ENCODE data around the gene PAQR3. TPM values are rescaled to one million over a fixed set of nuclear protein-coding genes. Genes with fewer than 3 reads are reported as not detected.
A peak's percentile ranks its signal among the peaks of the same experiment; 100 is the strongest.

Gene PAQR3
- 33.4 TPM for polyA plus RNA-seq (2013, experiment 1 of 2)
- polyA plus RNA-seq (2013, experiment 2 of 2) = 33.5 TPM

DNA sequence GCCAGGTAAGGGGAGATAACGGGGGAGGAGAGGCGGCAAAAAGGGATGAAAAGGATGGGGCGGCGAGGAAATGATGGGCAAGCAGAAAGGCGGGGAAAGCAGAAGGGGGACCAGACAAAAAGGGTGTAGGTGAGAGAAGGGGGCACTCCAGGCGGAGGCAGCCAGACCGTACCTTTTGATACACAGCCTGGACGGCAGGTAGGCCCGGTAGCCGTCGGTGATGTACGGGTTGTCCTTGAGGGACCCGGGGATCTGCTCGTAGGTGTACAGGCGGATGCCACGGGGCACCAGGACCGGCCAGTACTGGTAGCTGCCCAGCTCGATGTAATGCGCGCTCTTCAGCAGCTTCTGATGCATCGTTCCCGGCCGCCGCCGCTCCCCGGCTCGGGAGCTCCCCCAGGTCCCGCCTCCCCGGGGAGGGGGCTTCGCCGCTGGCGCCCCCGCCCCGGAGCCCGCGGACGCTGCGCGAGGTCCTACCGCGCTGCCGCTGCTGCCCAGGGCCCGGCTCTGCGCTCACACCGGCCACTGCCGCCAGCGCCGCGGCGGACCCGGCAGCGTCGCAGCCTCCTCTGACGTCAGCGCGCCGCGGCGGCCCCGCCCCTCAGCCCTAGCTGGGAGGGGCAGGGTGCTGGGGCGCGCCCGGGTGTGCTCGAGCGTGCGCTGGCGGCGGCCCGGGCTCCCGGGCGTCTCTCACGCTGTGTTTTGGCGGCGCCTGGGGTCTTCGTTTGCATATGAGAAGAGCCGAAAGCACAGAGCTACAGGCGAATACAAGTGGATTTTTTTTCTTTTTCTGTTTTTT lies at the start of gene PAQR3:
Gene PAQR3 (minus strand): TSS at position 571 of the 799 bp plus-strand sequence. CDS start 214 bp downstream, at position 357.
- H2AFZ ChIP-seq (ENCODE audit: low read length) = peak within 1 kb of the TSS; percentile 98
- DNase-seq (ENCODE audit: low spot score) = peak; percentile 82
- H3K14ac ChIP-seq (ENCODE audit: low read length) = peak within 1 kb of the TSS; percentile 60
- H3K9ac ChIP-seq (ENCODE audit: low read depth, low read length, poor library complexity) = peak within 1 kb of the TSS; percentile 92
- peak within 1 kb of the TSS; percentile 69 for H3K23ac ChIP-seq (ENCODE audit: low read depth, low read length, poor library complexity)
- no peak within 1 kb of the TSS for H4K8ac ChIP-seq (ENCODE audit: low read depth, low read length)
- peak within 1 kb of the TSS; percentile 87 to 99 for H3K4me3 ChIP-seq (ENCODE audit: low read length in 2 of 2)
- H3K4me2 ChIP-seq (ENCODE audit: insufficient read depth, low read length, poor library complexity, severe bottlenecking) = peak within 1 kb of the TSS; percentile 82
- H2BK120ac ChIP-seq (ENCODE audit: low read depth, low read length) = no peak within 1 kb of the TSS
- no peak within 1 kb of the TSS for H2AK5ac ChIP-seq (ENCODE audit: low read depth, low read length)
- H3K4ac ChIP-seq (ENCODE audit: low read length) = no peak within 1 kb of the TSS
- peak within 1 kb of the TSS; percentile 91 for H3K18ac ChIP-seq (ENCODE audit: low read length)
- H3K4me1 ChIP-seq (ENCODE audit: control insufficient read depth in 2 of 2, insufficient read depth in 1 of 2, low read depth in 1 of 2, low read length in 2 of 2) = peaks cover 2 to 4% of the 10 kb centered on the region in 2 donors
- no peak within 1 kb of the TSS for H3K27ac ChIP-seq (replicated peaks; ENCODE audit: low read length)
- H3K79me1 ChIP-seq (ENCODE audit: low read depth, low read length) = no peaks in the 10 kb centered on the region
- H2BK5ac ChIP-seq (ENCODE audit: low read length) = peak within 1 kb of the TSS; percentile 31
- H3K36me3 ChIP-seq (replicated peaks in 1 of 2; ENCODE audit: control insufficient read depth in 2 of 2, insufficient read depth in 2 of 2, low read length in 2 of 2) = peaks cover 0 to 14% of the 10 kb centered on the region in 2 donors
- peak within 1 kb of the TSS; percentile 72 for H2BK15ac ChIP-seq (ENCODE audit: low read length)
- H3K9me3 ChIP-seq (replicated peaks in 1 of 2; ENCODE audit: control insufficient read depth in 2 of 2, insufficient read depth in 1 of 2, low read depth in 1 of 2, low read length in 2 of 2) = peaks cover 0 to 2% of the 10 kb centered on the region in 2 donors
- H2BK12ac ChIP-seq (ENCODE audit: low read length) = no peak within 1 kb of the TSS
- peaks cover 0 to 5% (median 0%) of the 10 kb centered on the region in 3 experiments for H3K27me3 ChIP-seq (ENCODE audit: control insufficient read depth in 3 of 3, insufficient read depth in 3 of 3, low read depth in 1 of 3, low read length in 3 of 3)
- WGBS, 2 donors (ENCODE audit: extremely low coverage in 2 of 2, insufficient read length in 2 of 2, insufficient replicate concordance in 1 of 2) = no CpG with 5 or more reads among the region's 77 CpGs
- no peak within 1 kb of the TSS for H4K91ac ChIP-seq (ENCODE audit: low read depth, low read length, poor library complexity)

DNA sequence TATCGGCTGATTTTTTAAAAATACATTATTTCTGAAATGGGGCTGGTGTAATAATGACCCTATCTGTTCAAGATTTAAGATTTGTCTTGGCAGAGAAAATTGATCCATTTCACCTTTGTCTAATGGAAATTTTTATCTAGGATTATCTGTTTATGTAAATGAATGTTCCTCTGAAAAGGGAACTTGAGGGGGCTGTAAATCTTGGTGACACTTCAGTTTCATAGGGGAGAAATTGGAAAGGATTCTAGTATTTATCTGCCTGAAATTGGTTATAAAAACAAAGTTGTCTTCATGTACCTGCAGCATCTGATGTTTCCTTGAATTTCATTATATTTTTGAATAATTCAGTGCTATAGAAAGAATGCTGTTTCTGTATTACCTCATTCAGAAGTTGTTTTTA lies 48.4 kb upstream of the PAQR3 start:
- Histone ChIP-seq H2BK12ac (ENCODE audit: low read length) (no peak overlapping the region), H3K14ac (ENCODE audit: low read length) (no peak overlapping the region), H2BK5ac (ENCODE audit: low read length) (no peak overlapping the region), H3K36me3 (replicated peaks in 1 of 2; ENCODE audit: control insufficient read depth in 2 of 2, insufficient read depth in 2 of 2, low read length in 2 of 2) (no peaks in the 10 kb centered on the region), H4K91ac (ENCODE audit: low read depth, low read length, poor library complexity) (no peak overlapping the region), H3K23ac (ENCODE audit: low read depth, low read length, poor library complexity) (no peak overlapping the region), H3K4me1 (ENCODE audit: control insufficient read depth in 2 of 2, insufficient read depth in 1 of 2, low read depth in 1 of 2, low read length in 2 of 2) (no peaks in the 10 kb centered on the region), H3K4ac (ENCODE audit: low read length) (no peak overlapping the region), H2BK120ac (ENCODE audit: low read depth, low read length) (no peak overlapping the region), H3K27me3 (ENCODE audit: control insufficient read depth in 3 of 3, insufficient read depth in 3 of 3, low read depth in 1 of 3, low read length in 3 of 3) (no peaks in the 10 kb centered on the region), H3K4me3 (ENCODE audit: low read length in 2 of 2) (no peak overlapping the region), H3K9ac (ENCODE audit: low read depth, low read length, poor library complexity) (no peak overlapping the region), H3K27ac (replicated peaks; ENCODE audit: low read length) (no peak overlapping the region), H3K79me1 (ENCODE audit: low read depth, low read length) (no peaks in the 10 kb centered on the region), H3K18ac (ENCODE audit: low read length) (no peak overlapping the region), H3K9me3 (replicated peaks in 1 of 2; ENCODE audit: control insufficient read depth in 2 of 2, insufficient read depth in 1 of 2, low read depth in 1 of 2, low read length in 2 of 2) (peaks cover 2 to 3% of the 10 kb centered on the region in 2 donors), H2AFZ (ENCODE audit: low read length) (no peak overlapping the region), H2AK5ac (ENCODE audit: low read depth, low read length) (no peak overlapping the region), H3K4me2 (ENCODE audit: insufficient read depth, low read length, poor library complexity, severe bottlenecking) (no peak overlapping the region), H4K8ac (ENCODE audit: low read depth, low read length) (no peak overlapping the region), H2BK15ac (ENCODE audit: low read length) (no peak overlapping the region)
- DNase-seq (ENCODE audit: low spot score) = no peak
- WGBS, 2 donors (ENCODE audit: extremely low coverage in 2 of 2, insufficient read length in 2 of 2, insufficient replicate concordance in 1 of 2) = no CpG with 5 or more reads among the region's 1 CpG

DNA sequence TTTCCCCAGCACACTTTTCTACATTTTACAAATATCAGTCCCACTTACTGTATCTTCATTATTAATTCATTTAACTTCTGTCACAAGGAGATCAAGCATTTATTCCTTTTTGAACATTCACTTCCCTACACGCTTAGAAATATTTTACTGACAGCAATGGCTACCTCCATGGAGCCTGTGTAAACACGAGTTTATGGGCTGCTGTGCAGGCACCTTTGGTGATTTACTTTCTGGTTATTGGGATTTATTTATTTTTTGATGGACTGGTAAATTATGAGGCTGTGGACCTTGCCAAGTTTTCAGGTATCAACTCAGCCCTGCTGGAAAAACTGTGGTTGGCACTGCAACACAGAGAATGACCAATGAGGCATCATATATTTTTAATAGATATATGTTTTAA lies 45.4 kb upstream of the PAQR3 start:
- no peak overlapping the region for H3K23ac ChIP-seq (ENCODE audit: low read depth, low read length, poor library complexity)
- H4K8ac ChIP-seq (ENCODE audit: low read depth, low read length) = no peak overlapping the region
- no peak overlapping the region for H2AK5ac ChIP-seq (ENCODE audit: low read depth, low read length)
- H4K91ac ChIP-seq (ENCODE audit: low read depth, low read length, poor library complexity) = no peak overlapping the region
- H2BK15ac ChIP-seq (ENCODE audit: low read length) = no peak overlapping the region
- H2AFZ ChIP-seq (ENCODE audit: low read length) = no peak overlapping the region
- no peaks in the 10 kb centered on the region for H3K36me3 ChIP-seq (replicated peaks in 1 of 2; ENCODE audit: control insufficient read depth in 2 of 2, insufficient read depth in 2 of 2, low read length in 2 of 2)
- H3K4me3 ChIP-seq (ENCODE audit: low read length in 2 of 2) = no peak overlapping the region
- no peak overlapping the region for H3K4ac ChIP-seq (ENCODE audit: low read length)
- H3K4me1 ChIP-seq (ENCODE audit: control insufficient read depth in 2 of 2, insufficient read depth in 1 of 2, low read depth in 1 of 2, low read length in 2 of 2) = no peaks in the 10 kb centered on the region
- H3K9ac ChIP-seq (ENCODE audit: low read depth, low read length, poor library complexity) = no peak overlapping the region
- no CpG with 5 or more reads among the region's 2 CpGs for WGBS, 2 donors (ENCODE audit: extremely low coverage in 2 of 2, insufficient read length in 2 of 2, insufficient replicate concordance in 1 of 2)
- H3K79me1 ChIP-seq (ENCODE audit: low read depth, low read length) = no peaks in the 10 kb centered on the region
- no peak overlapping the region for H3K27ac ChIP-seq (replicated peaks; ENCODE audit: low read length)
- H3K14ac ChIP-seq (ENCODE audit: low read length) = no peak overlapping the region
- H2BK120ac ChIP-seq (ENCODE audit: low read depth, low read length) = no peak overlapping the region
- H3K4me2 ChIP-seq (ENCODE audit: insufficient read depth, low read length, poor library complexity, severe bottlenecking) = no peak overlapping the region
- no peak overlapping the region for H3K18ac ChIP-seq (ENCODE audit: low read length)
- peaks cover 2 to 8% of the 10 kb centered on the region in 2 donors for H3K9me3 ChIP-seq (replicated peaks in 1 of 2; ENCODE audit: control insufficient read depth in 2 of 2, insufficient read depth in 1 of 2, low read depth in 1 of 2, low read length in 2 of 2)
- no peak overlapping the region for H2BK12ac ChIP-seq (ENCODE audit: low read length)
- no peaks in the 10 kb centered on the region for H3K27me3 ChIP-seq (ENCODE audit: control insufficient read depth in 3 of 3, insufficient read depth in 3 of 3, low read depth in 1 of 3, low read length in 3 of 3)
- DNase-seq (ENCODE audit: low spot score) = no peak
- no peak overlapping the region for H2BK5ac ChIP-seq (ENCODE audit: low read length)

DNA sequence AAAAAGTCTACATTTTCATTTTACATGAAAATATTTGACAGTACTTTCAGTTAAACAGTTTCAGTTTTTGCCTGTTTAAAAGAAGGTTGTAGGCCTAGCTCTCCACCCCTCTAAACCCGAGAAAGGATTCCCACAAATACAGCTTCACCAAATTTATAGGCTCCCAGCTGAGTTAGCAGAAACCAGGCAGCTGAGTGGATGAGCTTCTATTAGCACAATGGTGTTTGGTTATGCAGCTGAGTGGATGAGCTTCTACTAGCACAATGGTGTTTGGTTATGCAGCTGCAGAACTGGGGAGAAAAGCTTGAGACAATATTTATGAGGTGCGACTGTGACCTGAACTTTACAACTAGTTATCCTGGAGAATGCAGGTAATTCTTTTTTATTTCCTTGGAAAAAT lies 36.6 kb upstream of the PAQR3 start:
- no peak overlapping the region for H3K4me2 ChIP-seq (ENCODE audit: insufficient read depth, low read length, poor library complexity, severe bottlenecking)
- no peak for DNase-seq (ENCODE audit: low spot score)
- no CpG with 5 or more reads among the region's 2 CpGs for WGBS, 2 donors (ENCODE audit: extremely low coverage in 2 of 2, insufficient read length in 2 of 2, insufficient replicate concordance in 1 of 2)
- H3K4me1 ChIP-seq (ENCODE audit: control insufficient read depth in 2 of 2, insufficient read depth in 1 of 2, low read depth in 1 of 2, low read length in 2 of 2) = no peaks in the 10 kb centered on the region
- no peaks in the 10 kb centered on the region for H3K27me3 ChIP-seq (ENCODE audit: control insufficient read depth in 3 of 3, insufficient read depth in 3 of 3, low read depth in 1 of 3, low read length in 3 of 3)
- H2BK15ac ChIP-seq (ENCODE audit: low read length) = no peak overlapping the region
- H3K4me3 ChIP-seq (ENCODE audit: low read length in 2 of 2) = no peak overlapping the region
- H3K14ac ChIP-seq (ENCODE audit: low read length) = no peak overlapping the region
- H4K8ac ChIP-seq (ENCODE audit: low read depth, low read length) = no peak overlapping the region
- H3K9me3 ChIP-seq (replicated peaks in 1 of 2; ENCODE audit: control insufficient read depth in 2 of 2, insufficient read depth in 1 of 2, low read depth in 1 of 2, low read length in 2 of 2) = no peaks in the 10 kb centered on the region
- no peak overlapping the region for H3K23ac ChIP-seq (ENCODE audit: low read depth, low read length, poor library complexity)
- H2BK12ac ChIP-seq (ENCODE audit: low read length) = no peak overlapping the region
- no peak overlapping the region for H3K27ac ChIP-seq (replicated peaks; ENCODE audit: low read length)
- no peak overlapping the region for H2AK5ac ChIP-seq (ENCODE audit: low read depth, low read length)
- no peak overlapping the region for H2BK120ac ChIP-seq (ENCODE audit: low read depth, low read length)
- H2BK5ac ChIP-seq (ENCODE audit: low read length) = no peak overlapping the region
- H4K91ac ChIP-seq (ENCODE audit: low read depth, low read length, poor library complexity) = no peak overlapping the region
- H3K36me3 ChIP-seq (replicated peaks in 1 of 2; ENCODE audit: control insufficient read depth in 2 of 2, insufficient read depth in 2 of 2, low read length in 2 of 2) = no peaks in the 10 kb centered on the region
- no peak overlapping the region for H3K18ac ChIP-seq (ENCODE audit: low read length)
- no peak overlapping the region for H3K4ac ChIP-seq (ENCODE audit: low read length)
- peak overlapping the region; percentile 24 for H2AFZ ChIP-seq (ENCODE audit: low read length)
- H3K79me1 ChIP-seq (ENCODE audit: low read depth, low read length) = no peaks in the 10 kb centered on the region
- no peak overlapping the region for H3K9ac ChIP-seq (ENCODE audit: low read depth, low read length, poor library complexity)
